NCI-H82 treated with DMSO at 0.1 percent for 48 hours (cell line): ENCODE data around the gene GTF2H3.
A peak's percentile ranks its signal among the peaks of the same experiment; 100 is the strongest.

Experiments
- DNase-seq: peaks from one replicate; lab custom pipeline; 2025; ENCODE audit not compliant: unreplicated experiment; lab: John Stamatoyannopoulos, UW

Gene GTF2H3

DNA sequence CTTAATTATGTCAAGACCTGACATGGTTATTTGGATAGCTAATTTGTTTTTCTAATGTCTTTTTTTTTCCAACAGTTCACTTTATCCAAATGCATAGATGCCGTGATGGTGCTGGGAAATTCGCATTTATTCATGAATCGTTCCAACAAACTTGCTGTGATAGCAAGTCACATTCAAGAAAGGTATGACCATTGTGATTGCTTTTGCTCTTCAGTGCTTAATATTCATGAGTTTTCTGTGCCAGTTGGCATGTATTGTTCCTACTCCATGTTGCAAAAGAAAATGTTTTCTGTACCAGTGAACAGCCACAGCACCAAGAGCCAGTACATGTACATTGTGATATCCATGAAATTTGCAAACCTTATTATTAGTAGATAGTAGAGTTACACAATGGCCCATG is 11.8 kb downstream of the GTF2H3 start:
- no peak for DNase-seq

DNA sequence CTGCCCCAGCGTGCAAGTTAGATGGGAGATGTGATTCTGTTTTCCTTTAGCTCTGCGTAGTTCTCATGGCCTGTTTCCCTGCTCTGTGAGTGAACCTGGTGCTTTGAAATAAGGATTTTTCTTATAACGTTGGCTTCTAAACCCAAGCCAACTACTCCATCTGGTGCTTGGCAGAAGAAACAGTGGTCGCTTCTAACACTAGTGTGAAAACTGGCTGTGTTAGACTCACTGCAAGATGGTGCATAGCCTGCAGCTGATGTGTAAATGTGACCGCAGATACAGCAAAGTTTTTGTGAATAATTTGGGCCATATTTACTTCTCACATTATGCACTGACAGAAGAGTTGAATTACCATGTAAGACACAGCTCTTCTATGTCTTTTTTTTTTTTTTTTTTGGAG is 12.2 kb downstream of the GTF2H3 start:
- DNase-seq = no peak

DNA sequence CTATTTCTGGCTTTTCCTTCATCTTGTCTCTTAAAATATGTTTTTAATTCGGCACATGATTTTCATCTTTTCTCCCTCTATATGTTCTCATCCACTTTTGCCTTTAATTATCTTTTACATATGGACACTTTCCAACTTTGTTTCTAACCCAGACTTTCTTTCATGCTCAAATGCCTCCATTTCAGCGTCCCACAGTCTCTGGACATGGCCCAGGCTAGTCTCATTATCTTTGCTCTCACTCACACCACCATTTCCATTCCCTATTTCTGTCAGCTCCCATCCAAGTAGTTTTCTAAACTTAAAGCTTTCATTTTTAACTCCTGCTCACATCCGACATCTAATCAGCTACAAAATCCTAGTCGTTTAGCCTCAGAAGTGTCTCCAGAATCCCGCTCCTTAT is 14.8 kb downstream of the GTF2H3 start:
- no peak for DNase-seq

DNA sequence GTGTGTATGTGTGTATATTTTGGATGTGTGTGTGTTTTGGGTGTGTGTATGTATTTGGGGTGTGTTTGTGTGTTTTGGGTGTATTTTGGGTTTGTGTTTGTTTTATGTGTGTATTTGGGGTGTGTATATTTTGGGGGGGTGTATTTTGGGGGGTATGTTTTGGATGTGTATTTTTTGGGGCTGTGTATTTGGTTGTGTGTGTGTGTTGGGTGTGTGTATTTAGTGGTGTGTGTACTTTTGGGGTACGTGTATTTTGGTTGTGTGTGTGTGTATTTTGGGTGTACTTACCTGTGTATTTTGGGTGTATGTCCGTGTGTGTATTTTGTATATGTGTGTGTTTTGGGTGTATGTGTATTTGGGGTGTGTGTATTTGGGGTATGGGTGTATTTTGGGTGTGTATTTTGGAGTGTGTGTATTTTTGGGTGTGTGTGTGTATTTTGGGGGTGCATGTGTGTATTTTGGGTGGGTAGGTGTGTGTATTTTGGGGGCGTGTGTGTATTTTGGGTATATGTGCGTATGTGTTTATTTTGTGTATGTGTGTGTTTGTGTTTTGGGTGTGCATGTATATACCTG is 20.6 kb downstream of the GTF2H3 start:
- no peak for DNase-seq

DNA sequence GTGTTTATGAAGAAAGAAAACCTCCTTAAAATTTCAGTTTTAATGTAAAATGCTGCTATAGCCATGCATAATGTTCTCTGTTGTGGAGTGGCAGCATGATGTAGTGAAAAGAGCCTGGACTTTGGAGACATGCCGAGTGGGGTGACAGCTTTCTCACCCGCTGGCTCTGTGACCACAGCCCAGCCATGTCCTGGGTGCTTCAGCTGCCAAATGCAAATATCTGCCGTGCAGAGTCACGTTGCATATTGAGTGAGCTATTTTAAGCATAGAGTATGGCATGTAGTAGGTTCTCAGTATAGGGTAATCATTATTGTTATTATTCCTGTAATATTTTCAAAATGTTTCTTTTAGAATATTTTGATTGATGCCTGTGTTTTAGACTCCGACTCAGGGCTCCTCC is 21.8 kb downstream of the GTF2H3 start:
- no peak for DNase-seq

DNA sequence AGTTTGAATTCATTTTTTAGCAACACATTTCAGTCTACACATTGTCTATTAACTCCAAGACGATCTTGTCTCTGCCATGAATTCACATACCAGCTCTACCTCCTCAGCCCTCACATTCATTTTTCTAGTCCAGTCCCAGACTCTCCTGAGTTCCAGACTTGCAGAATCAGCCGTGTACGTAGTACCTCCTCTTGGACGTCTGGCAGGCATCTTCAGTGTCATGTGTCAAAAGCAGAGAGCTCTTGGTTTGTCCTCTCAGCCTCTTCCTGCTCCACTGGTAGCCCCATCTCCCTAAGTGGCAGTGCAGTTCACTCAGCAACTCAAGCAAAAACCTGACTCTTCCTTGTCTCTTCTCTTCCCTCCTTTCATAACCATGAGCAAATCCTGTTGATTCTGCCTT is 22.8 kb downstream of the GTF2H3 start:
- DNase-seq = no peak

DNA sequence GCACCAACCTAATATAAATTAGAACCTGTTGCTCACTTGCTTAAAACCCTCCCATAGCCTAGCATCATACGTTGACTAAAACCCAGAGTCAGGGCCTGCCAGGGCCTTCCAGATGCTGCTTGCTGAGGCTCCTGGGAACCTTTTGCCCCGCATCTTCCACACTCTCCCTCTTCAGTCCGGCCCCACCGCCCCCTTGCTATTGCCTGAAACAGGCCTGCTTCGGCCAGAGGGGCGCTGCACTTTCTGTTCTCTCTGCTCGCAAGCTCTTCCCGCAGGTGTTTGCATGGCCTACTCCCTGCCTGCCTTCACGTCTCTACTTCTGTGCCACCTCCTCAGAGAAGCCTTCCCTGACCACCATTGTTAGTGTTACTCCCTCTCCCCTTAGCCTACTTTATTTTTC is 23.6 kb downstream of the GTF2H3 start:
- no peak for DNase-seq

DNA sequence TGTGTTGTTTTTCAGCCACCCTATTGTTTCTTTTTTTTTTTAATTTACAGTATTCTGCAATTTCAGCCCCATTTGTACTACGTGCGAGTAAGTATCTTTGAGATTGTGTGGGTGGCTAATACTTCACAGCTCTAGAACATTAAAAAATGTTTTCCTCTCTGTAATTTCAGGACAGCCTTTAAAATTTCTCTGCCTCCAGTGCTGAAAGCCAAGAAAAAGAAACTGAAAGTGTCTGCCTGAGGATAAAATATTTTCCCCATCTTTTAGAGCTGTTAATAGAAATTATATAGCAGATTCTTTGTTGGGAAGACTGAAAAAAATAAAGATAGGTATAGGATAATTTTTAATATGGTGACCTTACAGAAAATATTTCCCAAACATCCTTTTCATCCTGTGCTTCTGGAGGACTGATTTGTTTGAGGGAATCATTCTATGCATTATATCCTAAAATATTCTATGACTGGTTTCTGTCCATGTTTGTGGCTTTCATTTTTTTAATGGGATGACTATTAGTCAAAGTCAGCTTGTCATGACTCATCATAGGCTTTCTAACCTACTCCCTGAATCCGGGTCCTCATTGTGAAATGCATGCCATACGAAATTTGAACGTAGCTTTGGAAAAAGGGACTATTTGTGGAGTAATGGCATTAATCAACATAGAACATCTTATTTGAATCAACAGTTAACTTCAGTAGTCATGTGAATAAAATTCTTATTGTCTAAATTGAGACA is 26.5 kb downstream of the GTF2H3 start:
- DNase-seq = no peak

DNA sequence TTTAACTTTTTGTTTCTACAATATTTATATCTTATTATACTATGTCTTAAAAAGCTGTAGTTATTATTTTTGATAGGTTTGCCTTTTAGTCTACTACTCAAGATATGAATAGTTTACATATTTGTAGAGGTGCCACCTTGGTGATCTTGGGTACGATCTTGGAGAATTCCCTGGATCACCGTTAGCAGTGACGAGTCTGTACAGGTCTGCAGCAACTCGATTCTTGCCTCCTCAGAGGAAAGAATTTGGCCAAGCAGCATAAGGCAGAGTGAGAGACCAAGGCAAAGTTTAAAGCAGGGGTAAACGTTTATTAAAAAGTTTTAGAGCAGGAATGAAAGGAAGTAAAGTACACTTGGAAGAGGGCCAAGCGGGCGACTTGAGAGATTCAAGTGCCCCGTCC is 34.1 kb downstream of the GTF2H3 start:
- no peak for DNase-seq

DNA sequence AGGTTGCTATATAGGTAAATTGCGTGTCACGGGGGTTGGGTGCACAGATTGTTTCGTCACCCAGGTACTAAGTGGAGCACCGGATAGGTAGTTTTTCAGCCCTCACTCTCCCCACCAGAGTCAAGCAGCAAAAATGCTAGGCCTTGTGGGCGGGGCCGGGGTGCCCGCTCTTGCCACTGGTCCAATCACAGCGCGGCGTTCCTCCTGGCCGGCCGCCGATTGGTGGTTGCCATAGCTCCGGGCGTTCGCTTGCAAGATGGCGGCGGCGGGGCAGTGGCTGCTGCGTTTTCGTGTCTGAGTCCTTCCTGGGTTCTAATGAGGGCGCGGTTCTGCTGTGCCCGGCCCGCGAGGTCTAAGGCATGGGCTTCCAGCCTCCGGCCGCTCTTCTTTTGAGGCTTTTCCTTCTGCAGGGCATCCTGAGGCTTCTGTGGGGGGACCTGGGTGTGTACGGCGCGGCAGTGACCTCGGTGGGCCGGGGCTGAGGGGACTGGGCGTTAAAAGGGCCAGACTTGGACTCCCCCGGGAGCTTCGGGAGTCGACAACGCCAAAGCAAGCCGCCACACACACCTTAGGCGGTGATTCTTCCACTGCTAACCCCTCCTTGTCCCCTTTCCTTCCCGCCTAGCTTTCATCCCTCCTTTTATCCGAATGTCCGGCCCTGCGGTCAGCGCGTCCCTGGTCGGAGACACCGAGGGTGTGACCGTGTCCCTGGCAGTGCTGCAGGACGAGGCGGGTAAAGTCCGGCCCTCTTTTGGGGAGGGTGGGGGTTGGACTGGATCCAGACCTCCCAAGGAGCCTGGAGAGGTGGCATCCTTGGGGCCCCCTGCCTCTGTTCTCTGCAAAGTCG is 37.5 kb downstream of the GTF2H3 start, which contains the start of gene TCTN2:
TSS of gene TCTN2 (plus strand) at position 232 of the 847 bp plus-strand sequence. CDS start at position 360, 128 bp downstream.
- peak; percentile 86 for DNase-seq

DNA sequence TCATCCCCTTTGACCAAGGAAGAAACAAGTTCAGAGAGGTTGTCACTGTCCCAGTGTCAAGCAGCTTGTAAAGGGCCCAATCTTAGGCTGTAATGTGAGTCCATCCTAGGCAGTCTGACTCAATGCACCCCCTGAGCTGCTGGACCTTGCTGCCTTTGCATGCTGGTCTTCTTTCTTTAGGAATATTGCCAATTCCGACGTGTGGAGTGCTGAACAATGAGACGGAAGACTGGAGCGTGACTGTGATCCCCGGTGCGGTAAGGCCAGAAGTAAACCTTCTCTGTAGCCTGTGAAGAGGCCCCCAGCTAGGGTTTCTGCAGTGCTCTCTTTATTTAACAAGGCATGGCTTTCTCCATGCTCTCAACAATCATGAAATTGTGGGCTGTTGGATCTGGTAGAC is 38.2 kb downstream of the GTF2H3 start:
- no peak for DNase-seq

DNA sequence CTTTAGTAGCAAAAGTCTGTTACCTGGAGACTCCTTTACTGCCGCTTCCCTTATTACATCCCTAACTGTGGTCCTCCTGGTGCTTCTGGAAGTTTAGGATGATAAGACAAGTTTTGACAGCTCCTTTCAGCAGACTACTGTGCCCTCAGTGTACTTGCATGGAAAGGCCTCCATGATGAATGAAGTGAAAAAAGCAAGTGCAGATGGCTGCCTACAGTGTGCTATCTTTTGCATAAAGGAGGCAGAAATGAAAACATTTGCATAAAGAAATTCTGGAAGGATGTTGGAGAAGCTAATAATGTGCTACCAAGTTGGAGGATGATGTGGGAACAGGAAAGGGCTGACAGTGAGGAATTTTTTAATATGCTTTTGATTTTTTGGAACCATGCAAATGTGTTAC is 41.8 kb downstream of the GTF2H3 start:
- DNase-seq = no peak

DNA sequence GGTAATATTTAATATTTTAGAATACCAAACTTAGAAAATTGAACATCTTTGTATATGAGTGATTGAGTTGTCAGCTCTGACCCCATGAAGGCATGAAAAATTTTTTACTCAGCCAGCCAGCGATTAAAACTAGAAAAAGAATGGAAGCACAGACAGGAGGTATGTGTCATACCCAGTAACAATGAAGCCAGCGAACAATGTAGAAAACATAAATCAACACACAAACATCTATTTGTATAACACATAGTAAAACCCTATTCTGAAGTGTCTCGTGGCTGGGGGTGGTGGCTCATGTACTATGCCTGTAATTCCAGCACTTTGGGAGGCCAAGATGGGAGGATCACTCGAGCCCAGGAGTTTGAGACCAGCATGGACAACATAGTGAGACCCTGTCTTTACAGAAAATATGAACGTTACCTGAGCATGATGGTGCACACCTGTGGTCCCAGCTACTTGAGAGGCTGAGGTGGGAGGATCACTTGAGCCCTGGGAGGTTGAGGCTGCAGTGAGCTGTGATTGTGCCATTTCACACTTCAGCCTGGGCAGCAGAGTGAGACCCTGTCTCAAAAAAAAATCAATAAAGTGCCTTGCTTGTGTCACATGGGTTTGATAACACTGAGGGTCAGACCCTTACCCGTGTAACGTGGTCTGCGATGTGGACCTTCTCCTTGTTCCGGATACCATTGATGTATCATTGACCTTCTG is 43.1 kb downstream of the GTF2H3 start:
- no peak for DNase-seq

DNA sequence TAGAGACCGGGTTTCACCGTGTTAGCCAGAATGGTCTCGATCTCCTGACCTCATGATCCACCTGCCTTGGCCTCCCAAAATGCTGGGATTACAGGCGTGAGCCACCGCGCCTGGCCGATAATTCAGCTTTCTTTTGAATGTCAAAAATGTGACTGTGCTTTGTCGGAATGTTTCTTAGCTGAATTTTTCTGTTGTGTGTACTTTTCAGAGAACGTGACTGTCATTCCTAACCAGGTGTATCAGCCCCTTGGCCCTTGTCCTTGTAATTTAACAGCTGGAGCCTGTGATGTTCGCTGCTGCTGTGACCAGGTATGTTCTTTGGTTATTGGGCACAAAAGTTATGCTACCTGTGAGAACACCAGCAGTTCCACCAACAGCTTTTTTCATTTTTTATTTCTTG is 45.4 kb downstream of the GTF2H3 start:
- no peak for DNase-seq

DNA sequence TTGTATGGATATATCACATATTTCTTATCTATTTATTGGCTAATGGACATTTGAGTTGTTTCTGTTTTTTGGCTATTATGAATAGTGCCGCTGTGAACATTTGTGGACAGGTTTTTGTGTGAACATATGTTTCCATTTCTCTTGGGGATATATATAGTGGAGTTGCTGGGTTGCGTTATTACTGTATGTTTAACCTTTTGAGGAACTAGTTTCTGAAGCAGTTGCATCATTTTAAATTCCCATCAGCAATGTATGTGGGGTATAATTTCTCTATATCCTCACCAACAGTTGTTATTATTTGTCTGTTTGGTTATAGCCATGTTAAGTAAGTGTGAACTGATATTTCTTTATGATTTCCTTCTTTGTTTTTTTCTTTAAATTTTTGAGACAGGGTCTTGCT is 48.0 kb downstream of the GTF2H3 start:
- no peak for DNase-seq

DNA sequence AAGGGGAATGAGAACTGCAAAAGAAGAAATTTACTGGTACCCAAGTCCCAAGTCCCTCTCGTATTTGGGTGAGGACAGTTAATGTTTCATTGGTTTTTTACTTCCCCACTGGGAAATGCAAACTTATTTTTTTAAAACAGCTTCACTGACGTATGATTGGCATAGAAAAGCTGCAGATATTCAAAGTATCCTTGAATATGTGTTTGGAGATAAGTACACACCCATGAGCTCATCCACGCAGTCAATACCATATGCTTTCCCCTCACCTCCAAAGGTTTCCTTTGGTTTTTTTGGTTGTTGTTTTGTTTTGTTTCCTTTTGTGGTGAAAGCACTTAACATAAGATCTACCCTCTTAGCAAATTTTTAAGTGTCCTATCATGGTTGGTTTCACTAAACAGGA is 50.3 kb downstream of the GTF2H3 start:
- DNase-seq = no peak

DNA sequence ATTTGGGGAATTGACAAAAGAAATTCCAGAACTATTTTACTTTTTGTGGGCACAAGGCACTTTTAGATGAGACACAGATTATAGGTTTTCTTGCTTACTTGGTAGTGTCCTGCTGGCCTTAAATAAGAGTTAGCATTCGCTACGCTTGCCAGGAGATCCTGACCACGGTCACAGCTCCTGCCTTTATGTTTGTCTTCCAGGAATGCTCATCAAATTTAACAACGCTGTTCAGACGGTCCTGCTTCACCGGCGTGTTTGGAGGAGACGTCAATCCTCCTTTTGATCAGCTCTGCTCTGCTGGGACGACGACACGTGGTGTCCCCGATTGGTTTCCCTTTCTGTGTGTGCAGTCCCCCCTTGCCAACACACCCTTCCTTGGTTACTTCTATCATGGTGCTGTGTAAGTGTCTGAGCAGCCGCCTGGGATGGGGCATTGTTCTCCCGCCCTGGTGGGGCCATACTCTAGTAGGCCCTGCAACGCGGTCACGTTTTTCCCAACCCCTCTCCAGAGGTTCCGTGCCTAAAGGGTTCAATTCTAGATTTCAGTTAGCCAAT is 53.1 kb downstream of the GTF2H3 start:
- DNase-seq = no peak

DNA sequence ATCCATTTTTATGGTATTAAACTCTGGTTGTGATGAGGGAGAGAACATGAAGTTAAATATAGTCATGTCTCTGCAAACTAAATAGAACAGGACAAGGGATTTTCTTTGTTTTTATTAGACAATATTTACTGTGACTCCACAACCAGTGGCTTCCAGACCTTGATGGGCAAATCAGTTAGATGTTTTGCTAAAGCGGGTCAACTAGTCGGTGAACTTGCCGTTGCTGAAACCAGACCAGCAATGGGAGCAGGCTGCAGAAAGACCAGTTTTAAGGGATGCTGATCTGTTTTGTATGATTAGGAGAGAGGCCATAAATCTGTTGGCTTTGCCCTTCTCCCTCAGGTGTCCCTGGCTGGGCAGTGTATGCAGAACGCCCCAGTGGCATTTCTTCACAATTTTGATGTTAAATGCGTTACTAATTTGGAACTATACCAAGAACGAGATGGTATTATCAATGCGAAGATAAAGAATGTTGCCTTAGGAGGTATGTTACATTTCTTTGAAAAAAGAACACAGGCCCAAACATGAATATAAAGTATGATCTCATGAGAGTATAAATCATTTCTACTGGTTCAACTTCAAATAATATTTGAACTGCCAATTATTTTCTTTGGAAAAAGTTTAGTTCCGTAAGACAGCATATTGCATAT is 56.7 kb downstream of the GTF2H3 start:
- DNase-seq = no peak

DNA sequence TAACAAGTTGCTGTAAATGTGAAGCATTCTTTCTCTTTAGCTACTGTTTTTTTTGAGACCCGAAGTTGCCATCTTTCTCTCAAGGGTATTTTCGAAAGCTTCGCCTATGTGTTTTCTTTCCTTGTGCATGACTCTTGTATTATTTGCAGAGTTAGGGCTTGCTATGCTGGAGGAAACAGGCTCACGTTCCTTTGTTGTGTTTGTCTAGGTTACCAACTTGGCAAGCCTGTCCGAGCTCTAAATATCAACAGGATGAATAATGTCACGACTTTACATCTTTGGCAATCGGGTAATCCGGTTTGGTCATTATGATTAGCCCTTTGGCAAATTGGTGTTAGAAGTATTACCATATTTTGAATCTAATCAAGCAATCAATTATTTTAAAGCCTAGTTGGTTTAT is 62.6 kb downstream of the GTF2H3 start:
- DNase-seq = no peak

DNA sequence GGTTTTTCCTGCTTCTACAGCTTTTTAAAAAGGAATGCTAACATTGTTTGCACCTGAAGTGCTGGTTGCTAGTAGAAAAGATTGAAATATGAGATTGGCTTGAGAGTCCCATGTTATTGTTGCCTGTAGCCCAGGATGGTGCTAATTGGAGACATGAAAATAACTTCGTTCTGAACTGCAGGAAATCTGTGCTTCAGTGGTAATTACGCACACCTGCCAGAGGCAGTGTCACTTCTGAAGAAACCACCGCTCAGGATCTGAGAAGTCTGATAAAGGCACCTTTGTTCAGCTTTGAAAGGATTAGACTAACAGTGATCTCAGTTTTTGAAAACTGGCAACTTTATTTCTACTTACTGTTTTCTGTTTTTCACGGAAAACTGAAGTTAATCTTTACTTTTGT is 63.0 kb downstream of the GTF2H3 start:
- DNase-seq = no peak

DNA sequence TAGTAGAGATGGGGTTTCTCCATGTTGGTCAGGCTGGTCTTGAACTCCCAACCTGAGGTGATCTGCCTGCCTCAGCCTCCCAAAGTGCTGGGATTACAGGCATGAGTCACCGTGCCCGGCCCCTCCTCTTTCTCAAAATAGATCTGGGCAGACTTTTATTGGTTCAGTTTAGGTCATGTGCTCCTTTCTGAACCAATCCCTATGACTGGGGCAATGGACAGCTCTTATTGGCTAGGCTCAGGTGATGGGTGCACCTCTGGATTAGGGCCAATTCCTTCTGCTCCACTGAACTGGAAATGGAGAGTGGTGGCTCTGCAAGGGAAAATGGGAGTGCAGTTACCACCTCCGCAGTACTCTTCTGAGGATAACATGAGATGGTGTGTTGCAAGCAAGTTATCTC is 72.3 kb downstream of the GTF2H3 start:
- DNase-seq = no peak
